Ovary (tissue), 9 donors: ENCODE results near the gene RPL13. TPM values are rescaled to one million over a fixed set of nuclear protein-coding genes. Genes with fewer than 3 reads are reported as not detected.

Experiments used
- DNase-seq, 5 donors: peaks; one replicate each; pipeline ENCODE4 v3.0.0-alpha.2; 2019 to 2020
- H3K27ac ChIP-seq, 2 donors: fragments of 200-600 bp; one replicate each; pipeline versions ENCODE4 v1.5.1 to v1.8.0; 2019 to 2022
- H3K27me3 ChIP-seq: fragments of 200-600 bp; one replicate; pipeline ENCODE4 v1.8.0; 2022
- H3K36me3 ChIP-seq: fragments of 200-600 bp; sonication (generic); one replicate; pipeline ENCODE4 v1.5.1; 2019
- H3K4me1 ChIP-seq: one replicate; pipeline ENCODE4 v1.8.1; 2013; ENCODE audit warnings: mild to moderate bottlenecking, moderate library complexity; ENCODE audit not compliant: insufficient read depth
- H3K4me3 ChIP-seq: fragments of 200-600 bp; sonication (generic); one replicate; pipeline ENCODE4 v1.5.1; 2017
- H3K9me3 ChIP-seq, 2 donors: fragments of 200-600 bp in 1 of 2; sonication (generic) in 1 of 2; one replicate each; pipeline versions ENCODE4 v1.5.1 to v1.8.1; 2013 to 2019; ENCODE audit warnings: mild to moderate bottlenecking in 1 of 2, moderate library complexity in 1 of 2
- CTCF ChIP-seq, 3 donors: fragments of 450-650 bp in 2 of 3; fragments of 200-600 bp in 1 of 3; IDR thresholded peaks; one replicate each; pipeline versions ENCODE4 v1.5.1 to v1.8.0; 2016 to 2022; ENCODE audit warnings: antibody characterized with exemption in 3 of 3, mild to moderate bottlenecking in 1 of 3
- EP300 ChIP-seq: sonication (generic); formaldehyde crosslinking; IDR thresholded peaks from one replicate; pipeline ENCODE4 v1.6.1; 2017; ENCODE audit warnings: antibody characterized with exemption
- POLR2A ChIP-seq: fragments of 450-650 bp; IDR thresholded peaks from one replicate; pipeline ENCODE4 v1.6.1; 2017; ENCODE audit warnings: antibody characterized with exemption, mild to moderate bottlenecking, moderate library complexity
- WGBS, 3 donors: extraction: QIAGEN DNeasy Blood & Tissue Kit in 1 of 3; methylation state at CpG; one replicate each; pipeline versions ENCODE4 v1.1.5 to v1.1.7; 2013 to 2017; 5-methylcytosine and 5-hydroxymethylcytosine counted together
- intact Hi-C, 4 donors: fragments of 100-400 bp; cut with DNase I; formaldehyde crosslinking; loops; one replicate each; pipeline versions ENCODE4 v1.11.0 to v1.15.1; 2022 to 2023
- polyA plus RNA-seq, 2 donors: library from polyadenylated mRNA; stranded (reverse); fragments of 200-250 nt in 1 of 2; fragments of 350-450 nt in 1 of 2; fragmentation: Illumina TruSeq in 1 of 2; extraction: RNeasy Lipid Tissue Mini Kit (QIAGEN cat#74804) in 1 of 2; gene quantifications; one replicate each; pipeline ENCODE4 v1.2.3, GENCODE V29; 2013 to 2014
- total RNA-seq, 7 donors: library from RNA; depleted of rRNA in 2 of 7; stranded (reverse); fragments of >200 nt in 2 of 7; fragmentation: NEBNext Ultra II Directional in 3 of 7; extraction: Animal tissue kit (Norgen Biotek cat#: 25700) in 3 of 7; gene quantifications; one replicate each; pipeline versions ENCODE4 v1.1.0 to v1.2.4, GENCODE V29; 2016 to 2023
- donor health status: DM: no; HTN: no; CAD: no; lungs with moderate emphysema.
- donor health status: DM: no; HTN: no; CAD: no.
- donor health status: Bipolar disorder and iron deficiency.
- donor health status: DM: yes; HTN: yes; CAD: no.
- donor health status: DM: no; HTN: no; CAD: no.
- donor health status: DM: yes; HTN: yes; CAD: no.

Gene RPL13
- total and polyA plus RNA-seq, 9 donors: 1,317 to 21,366 (median 5,883) TPM

- no peak for TF ChIP-seq EP300
- TF ChIP-seq CTCF (IDR thresholded peaks at IDR 0.05): no peak
- TF ChIP-seq POLR2A: no peak
- Histone ChIP-seq H3K36me3 (no peaks in the 10 kb centered on the region), H3K27ac (no peak overlapping the region), H3K27me3 (no peaks in the 10 kb centered on the region), H3K4me1 (no peaks in the 10 kb centered on the region), H3K4me3 (no peak overlapping the region), H3K9me3 (no peaks in the 10 kb centered on the region)
- 68 to 76% (median 75%) methylated on average over 15 of the region's 15 CpGs for WGBS, 3 donors
- no peak for DNase-seq
- intact Hi-C loops: no loop called here
Observed at GRCh38 chr16:89519881-89520280, 40.6 kb upstream of the RPL13 start.

- no peaks in the 10 kb centered on the region for H3K9me3 ChIP-seq
- 89 to 90% (median 90%) methylated on average over 31 of the region's 31 CpGs for WGBS, 3 donors
- no peak for DNase-seq
- H3K27me3 ChIP-seq: no peaks in the 10 kb centered on the region
- intact Hi-C loops: no loop called here
- no peak overlapping the region for H3K27ac ChIP-seq
- no peak for TF ChIP-seq EP300
- TF ChIP-seq POLR2A: no peak
- TF ChIP-seq CTCF (IDR thresholded peaks at IDR 0.05): no peak
- H3K4me1 ChIP-seq: no peaks in the 10 kb centered on the region
- H3K4me3 ChIP-seq: no peak overlapping the region
- H3K36me3 ChIP-seq: no peaks in the 10 kb centered on the region
Observed at GRCh38 chr16:89522287-89522686, 38.2 kb upstream of the RPL13 start.

GRCh38 chr16:89523680-89524344 is 36.7 kb upstream of the RPL13 start:
- 79 to 85% (median 84%) methylated on average over 32 of the region's 32 CpGs for WGBS, 3 donors
- no peaks in the 10 kb centered on the region for H3K36me3 ChIP-seq
- no peaks in the 10 kb centered on the region for H3K27me3 ChIP-seq
- H3K27ac ChIP-seq: no peak overlapping the region
- no peaks in the 10 kb centered on the region for H3K4me1 ChIP-seq
- intact Hi-C loops: no loop called here
- no peaks in the 10 kb centered on the region for H3K9me3 ChIP-seq
- H3K4me3 ChIP-seq: no peak overlapping the region
- TF ChIP-seq EP300: no peak
- no peak for TF ChIP-seq POLR2A
- no peak for TF ChIP-seq CTCF (IDR thresholded peaks at IDR 0.05)
- DNase-seq: no peak

- H3K27ac ChIP-seq: no peak overlapping the region
- DNase-seq: no peak
- no peaks in the 10 kb centered on the region for H3K27me3 ChIP-seq
- TF ChIP-seq POLR2A (no peak), EP300 (no peak), CTCF (IDR thresholded peaks at IDR 0.05) (no peak)
- no peaks in the 10 kb centered on the region for H3K9me3 ChIP-seq
- intact Hi-C loops: no loop called here
- H3K36me3 ChIP-seq: no peaks in the 10 kb centered on the region
- no peaks in the 10 kb centered on the region for H3K4me1 ChIP-seq
- WGBS, 3 donors: 78 to 81% (median 80%) methylated on average over 20 of the region's 20 CpGs
- no peak overlapping the region for H3K4me3 ChIP-seq
Observed at GRCh38 chr16:89525146-89525913, 35.2 kb upstream of the RPL13 start.
